ENCODE data around the gene FNIP2. TPM values are rescaled to one million over a fixed set of nuclear protein-coding genes. Genes with fewer than 3 reads are reported as not detected.
"Not testable (repeated sequence)": the region's sequence is repeated elsewhere in the genome, so short reads cannot be mapped to it uniquely, and the experiment has no call there.

Gene FNIP2
- total RNA-seq, 8 experiments from 2014 or later: 16.2 to 47.4 (median 27.3) TPM

DNA sequence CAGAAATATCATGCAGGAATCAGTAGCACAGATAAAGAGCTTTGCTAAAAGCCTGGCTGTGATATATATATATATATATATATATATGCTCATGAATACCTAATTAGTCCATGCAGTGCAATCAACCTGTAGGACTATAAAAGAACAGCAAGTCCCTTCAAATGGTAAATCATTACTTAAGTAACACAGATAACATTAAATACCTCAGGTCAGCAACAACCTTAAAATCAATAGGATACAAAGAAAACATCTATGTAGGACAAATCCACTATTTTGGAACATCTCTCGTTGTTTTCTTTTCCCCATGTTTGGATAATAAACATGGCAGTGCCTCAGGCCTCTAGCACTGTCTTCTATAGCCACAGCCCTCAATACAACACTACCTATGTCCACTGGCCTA, 106.6 kb downstream of the FNIP2 start:
- 100% methylated on average over 1 of the region's 1 CpG; no CpG with 5 or more reads in 5 of the 10 experiments for WGBS, 10 experiments
- no peak overlapping the region for H3K4me3 ChIP-seq
- H3K27ac ChIP-seq: no peak overlapping the region
- ATAC-seq (replicated peaks in 6 of 8): no peak
- in situ Hi-C loops (cut with MboI; ENCODE audit: low pct_unique_long_range_greater_than_20kb in 2 of 9, low sequenced_read_pairs in 9 of 9, unreplicated experiment in 9 of 9): no loop called here
- H3K4me1 ChIP-seq (replicated peaks in 1 of 2): peaks cover 7 to 12% of the 10 kb centered on the region in 2 donors

DNA sequence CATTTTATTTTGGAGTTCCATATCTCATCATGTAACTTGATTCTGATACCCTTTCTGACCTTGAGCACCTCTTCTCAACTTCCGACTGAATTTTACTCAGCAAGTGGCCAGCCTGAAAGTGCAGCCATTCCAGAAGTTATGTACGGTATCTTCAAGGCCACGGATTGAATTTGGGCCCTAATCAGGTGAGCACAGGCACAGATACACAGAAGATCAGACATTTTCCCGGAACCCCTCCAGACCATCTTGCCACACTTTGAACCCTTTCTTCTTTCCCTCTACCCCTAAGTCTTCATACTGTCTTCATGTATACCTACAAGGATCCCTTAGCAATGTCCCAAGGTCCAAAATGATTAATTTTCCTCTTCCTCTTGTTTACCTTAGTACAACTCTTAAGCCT, 108.2 kb downstream of the FNIP2 start:
- Histone ChIP-seq H3K4me1 (replicated peaks in 1 of 2) (peaks cover 0 to 2% of the 10 kb centered on the region in 2 donors), H3K27ac (no peak overlapping the region), H3K4me3 (no peak overlapping the region)
- in situ Hi-C loops (cut with MboI; ENCODE audit: low pct_unique_long_range_greater_than_20kb in 2 of 9, low sequenced_read_pairs in 9 of 9, unreplicated experiment in 9 of 9): no loop called here
- 80 to 100% (median 96%) methylated on average over 1 to 4 of the region's 4 CpGs; no CpG with 5 or more reads in 1 of the 10 experiments for WGBS, 10 experiments
- no peak for ATAC-seq (replicated peaks in 6 of 8)

DNA sequence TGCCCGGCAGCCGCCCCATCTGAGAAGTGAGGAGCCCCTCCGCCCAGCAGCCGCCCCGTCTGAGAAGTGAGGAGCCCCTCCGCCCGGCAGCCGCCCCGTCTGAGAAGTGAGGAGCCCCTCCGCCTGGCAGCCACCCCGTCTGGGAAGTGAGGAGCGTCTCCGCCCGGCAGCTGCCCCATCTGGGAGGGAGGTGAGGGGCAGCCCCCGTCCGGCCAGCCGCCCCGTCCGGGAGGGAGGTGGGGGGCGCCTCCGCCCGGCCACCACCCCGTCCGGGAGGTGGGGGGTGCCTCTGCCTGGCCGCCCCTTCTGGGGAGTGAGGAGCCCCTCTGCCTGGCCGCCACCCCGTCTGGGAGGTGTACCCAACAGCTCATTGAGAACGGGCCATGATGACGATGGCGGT, 113.3 kb downstream of the FNIP2 start:
- H3K4me3 ChIP-seq; H3K4me1 ChIP-seq (replicated peaks in 1 of 2); H3K27ac ChIP-seq; in situ Hi-C loops (cut with MboI; ENCODE audit: low pct_unique_long_range_greater_than_20kb in 2 of 9, low sequenced_read_pairs in 9 of 9, unreplicated experiment in 9 of 9); ATAC-seq (replicated peaks in 6 of 8): not testable (repeated sequence)
- no CpG with 5 or more reads among the region's 30 CpGs for WGBS, 10 experiments

DNA sequence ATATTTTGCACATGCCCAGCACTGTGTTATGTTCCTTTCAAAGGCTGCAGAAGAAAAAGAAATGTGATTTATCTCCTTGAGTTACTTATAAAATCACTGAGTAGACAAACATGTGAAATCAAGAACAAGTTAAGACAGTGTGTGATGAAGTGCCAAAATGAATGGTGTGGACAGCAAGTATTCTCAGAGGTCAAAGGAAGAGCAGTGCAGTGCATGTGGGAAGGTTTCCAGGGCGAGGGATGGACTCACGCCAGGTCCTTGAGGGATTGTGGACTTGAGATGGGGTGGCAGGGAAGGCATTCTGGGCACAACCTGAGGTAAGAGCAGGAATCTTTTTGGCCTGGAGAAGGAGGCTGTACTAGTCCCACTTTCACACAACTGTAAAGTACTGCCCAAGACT, 115.5 kb downstream of the FNIP2 start:
- peaks cover 0 to 1% of the 10 kb centered on the region in 2 donors for H3K4me1 ChIP-seq (replicated peaks in 1 of 2)
- ATAC-seq (replicated peaks in 6 of 8): peak in 1 of 8 experiments; percentile 52
- in situ Hi-C loops (cut with MboI; ENCODE audit: low pct_unique_long_range_greater_than_20kb in 2 of 9, low sequenced_read_pairs in 9 of 9, unreplicated experiment in 9 of 9): no loop called here
- H3K27ac ChIP-seq: no peak overlapping the region
- WGBS, 10 experiments: 72 to 100% (median 100%) methylated on average over 1 to 2 of the region's 2 CpGs; no CpG with 5 or more reads in 5 of the 10 experiments
- H3K4me3 ChIP-seq: no peak overlapping the region

DNA sequence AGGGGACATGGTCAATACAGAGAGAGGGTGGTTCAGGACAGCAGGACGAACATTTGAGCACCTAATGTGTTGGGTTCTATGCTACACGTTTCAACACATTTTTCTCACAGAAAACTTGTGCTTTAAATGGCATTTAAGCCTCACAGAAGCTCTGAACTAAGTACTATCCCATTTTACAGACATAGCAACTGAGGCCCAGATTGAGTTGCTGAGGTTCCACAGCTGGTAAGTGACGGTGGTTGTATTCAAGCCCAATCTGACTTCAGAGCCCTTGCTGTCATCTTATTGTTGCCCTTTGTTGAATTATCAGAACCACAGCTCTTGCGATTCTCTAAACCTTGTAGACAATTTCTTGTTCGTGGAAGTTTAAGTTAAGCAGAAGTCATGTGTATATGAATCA, 116.7 kb downstream of the FNIP2 start:
- H3K4me3 ChIP-seq: no peak overlapping the region
- H3K4me1 ChIP-seq (replicated peaks in 1 of 2): peaks cover 0 to 3% of the 10 kb centered on the region in 2 donors
- in situ Hi-C loops (cut with MboI; ENCODE audit: low pct_unique_long_range_greater_than_20kb in 2 of 9, low sequenced_read_pairs in 9 of 9, unreplicated experiment in 9 of 9): no loop called here
- H3K27ac ChIP-seq: no peak overlapping the region
- 78 to 100% (median 92%) methylated on average over 1 to 4 of the region's 5 CpGs; no CpG with 5 or more reads in 1 of the 10 experiments for WGBS, 10 experiments
- ATAC-seq (replicated peaks in 6 of 8): no peak

DNA sequence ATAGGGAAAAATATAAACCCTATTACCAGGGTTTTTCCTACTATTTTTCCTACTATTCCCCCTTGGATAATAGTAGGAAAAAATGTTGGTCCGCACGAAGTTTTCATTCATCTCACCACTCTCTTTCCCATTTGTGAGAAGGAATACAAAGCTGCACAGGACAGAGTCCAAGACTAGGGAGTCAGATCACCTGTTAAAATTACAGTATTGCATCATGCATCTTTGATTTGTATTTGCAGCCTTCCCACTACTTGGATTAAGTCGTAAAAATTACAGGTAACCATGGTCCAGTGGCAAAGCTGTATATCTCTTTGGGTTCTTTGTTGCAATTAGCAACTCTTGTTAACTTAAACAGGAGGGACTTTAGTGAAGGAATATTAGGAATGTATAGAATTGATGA, 121.5 kb downstream of the FNIP2 start:
- in situ Hi-C loops (cut with MboI; ENCODE audit: low pct_unique_long_range_greater_than_20kb in 2 of 9, low sequenced_read_pairs in 9 of 9, unreplicated experiment in 9 of 9): no loop called here
- no peak overlapping the region for H3K4me3 ChIP-seq
- ATAC-seq (replicated peaks in 6 of 8): no peak
- WGBS, 10 experiments: 83 to 100% (median 94%) methylated on average over 1 to 3 of the region's 3 CpGs
- H3K27ac ChIP-seq: no peak overlapping the region
- H3K4me1 ChIP-seq (replicated peaks in 1 of 2): peaks cover 0 to 3% of the 10 kb centered on the region in 2 donors

DNA sequence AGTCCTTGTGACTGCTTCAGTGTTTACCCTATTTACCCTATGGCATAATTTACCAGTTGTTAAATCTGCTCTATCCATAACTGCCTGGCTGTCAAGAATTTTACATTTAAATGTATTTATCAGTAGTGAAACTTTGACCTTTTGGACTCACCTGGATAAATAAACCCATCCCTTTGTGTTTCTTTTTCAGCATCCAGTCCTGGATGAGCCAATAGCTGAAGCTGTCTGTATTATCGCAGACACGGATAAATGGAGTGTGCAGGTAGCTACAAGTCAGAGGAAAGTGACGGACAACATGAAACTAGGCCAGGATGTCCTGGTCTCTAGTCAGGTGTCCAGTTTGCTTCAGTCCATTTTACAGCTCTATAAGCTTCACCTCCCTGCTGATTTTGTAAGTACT, 122.4 kb downstream of the FNIP2 start:
- Histone ChIP-seq H3K27ac (no peak overlapping the region), H3K4me1 (replicated peaks in 1 of 2) (peaks cover 0 to 3% of the 10 kb centered on the region in 2 donors), H3K4me3 (no peak overlapping the region)
- in situ Hi-C loops (cut with MboI; ENCODE audit: low pct_unique_long_range_greater_than_20kb in 2 of 9, low sequenced_read_pairs in 9 of 9, unreplicated experiment in 9 of 9): no loop called here
- no peak for ATAC-seq (replicated peaks in 6 of 8)
- WGBS, 10 experiments: 100% methylated on average over 1 to 3 of the region's 3 CpGs; no CpG with 5 or more reads in 2 of the 10 experiments

DNA sequence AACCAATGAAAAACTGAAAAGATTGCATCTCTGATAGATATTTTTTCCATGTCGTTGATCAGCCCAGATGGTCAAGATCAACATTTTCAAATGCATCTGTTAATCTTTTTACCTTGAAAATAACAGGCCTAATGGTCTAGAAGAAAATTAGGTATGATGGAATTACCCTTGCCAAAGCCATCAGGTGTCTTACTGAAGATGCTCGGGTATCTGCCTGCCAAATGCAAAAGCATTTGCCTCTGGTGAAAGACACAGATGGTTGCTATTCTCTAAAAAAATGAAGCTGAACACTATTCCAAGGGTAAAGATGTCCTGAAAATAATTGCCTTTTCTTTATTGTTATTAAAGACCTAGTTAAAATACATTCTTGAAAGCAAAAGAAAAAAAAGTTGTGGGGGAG, 126.0 kb downstream of the FNIP2 start:
- 50 to 100% (median 100%) methylated on average over 1 to 2 of the region's 2 CpGs; no CpG with 5 or more reads in 1 of the 10 experiments for WGBS, 10 experiments
- Histone ChIP-seq H3K4me3 (no peak overlapping the region), H3K4me1 (replicated peaks in 1 of 2) (no peaks in the 10 kb centered on the region), H3K27ac (no peak overlapping the region)
- ATAC-seq (replicated peaks in 6 of 8): no peak
- in situ Hi-C loops (cut with MboI; ENCODE audit: low pct_unique_long_range_greater_than_20kb in 2 of 9, low sequenced_read_pairs in 9 of 9, unreplicated experiment in 9 of 9): no loop called here

DNA sequence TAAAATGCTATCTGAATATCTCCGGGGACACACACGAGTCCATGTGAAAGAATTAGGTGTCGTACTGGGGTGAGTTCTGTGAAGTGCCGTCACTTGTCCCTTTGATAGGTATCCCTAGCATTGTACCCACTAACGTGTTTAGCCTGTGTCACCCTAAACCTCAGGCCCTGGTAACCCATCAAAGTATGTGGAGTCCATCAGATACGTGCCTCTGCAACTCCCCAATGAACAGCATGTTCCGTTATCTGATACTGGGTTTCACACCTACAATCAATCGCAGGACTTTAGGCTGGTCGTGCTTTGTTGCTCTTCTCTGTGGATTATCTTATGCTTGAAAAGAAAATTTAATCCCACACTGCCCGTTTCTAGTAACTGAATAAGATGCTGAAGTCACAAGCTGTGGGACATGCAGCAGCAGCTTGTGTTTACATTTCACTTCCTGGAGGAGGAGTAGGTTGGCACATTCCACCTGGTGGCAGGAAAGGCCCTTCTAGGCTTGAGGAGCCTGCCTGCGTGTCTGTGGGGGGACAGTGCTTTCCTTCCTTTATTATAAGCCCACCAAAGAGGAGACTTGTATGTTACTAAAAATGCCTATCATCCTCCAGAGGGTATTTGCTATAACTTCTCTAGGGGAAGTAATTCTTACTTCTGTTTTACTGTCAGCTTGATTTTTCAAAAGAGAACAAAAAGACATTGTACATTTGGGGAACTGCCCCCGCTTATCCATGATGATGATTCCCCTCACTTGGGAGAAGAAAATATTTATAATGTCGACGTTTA, 127.2 kb downstream of the FNIP2 start:
- WGBS, 10 experiments: 71 to 100% (median 89%) methylated on average over 3 to 13 of the region's 14 CpGs
- in situ Hi-C loops (cut with MboI; ENCODE audit: low pct_unique_long_range_greater_than_20kb in 2 of 9, low sequenced_read_pairs in 9 of 9, unreplicated experiment in 9 of 9): no loop called here
- no peak overlapping the region for H3K4me3 ChIP-seq
- H3K27ac ChIP-seq: no peak overlapping the region
- ATAC-seq (replicated peaks in 6 of 8): peak in 1 of 8 experiments; percentile 63
- H3K4me1 ChIP-seq (replicated peaks in 1 of 2): no peaks in the 10 kb centered on the region

DNA sequence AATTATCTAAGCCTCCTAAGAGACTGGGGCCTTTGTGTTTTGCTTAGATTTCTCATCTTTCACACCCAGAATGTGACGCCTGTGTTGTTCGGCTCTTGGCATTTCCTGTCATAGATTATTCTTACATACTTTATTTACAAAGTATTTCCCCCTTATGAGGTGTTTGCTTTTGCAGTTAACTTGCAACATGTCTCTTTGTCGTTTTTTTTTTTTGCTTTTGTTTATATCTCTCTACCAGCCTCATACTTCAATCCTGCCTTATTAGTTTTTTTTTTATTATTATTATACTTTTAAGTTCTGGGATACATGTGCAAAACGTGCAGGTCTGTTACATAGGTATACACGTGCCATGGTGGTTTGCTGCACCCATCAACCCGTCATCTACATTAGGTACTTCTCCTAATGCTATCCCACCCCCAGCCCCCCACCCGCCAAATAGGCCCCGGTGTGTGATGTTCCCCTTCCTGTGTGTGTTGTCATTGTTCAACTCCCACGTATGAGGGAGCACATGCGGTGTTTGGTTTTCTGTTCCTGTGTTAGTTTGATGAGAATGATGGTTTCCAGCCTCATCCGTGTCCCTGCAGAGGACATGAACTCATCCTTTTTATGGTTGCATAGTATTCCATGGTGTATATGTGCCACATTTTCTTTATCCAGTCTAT, 127.9 kb downstream of the FNIP2 start:
- H3K27ac ChIP-seq; H3K4me3 ChIP-seq; ATAC-seq (replicated peaks in 6 of 8); in situ Hi-C loops (cut with MboI; ENCODE audit: low pct_unique_long_range_greater_than_20kb in 2 of 9, low sequenced_read_pairs in 9 of 9, unreplicated experiment in 9 of 9); H3K4me1 ChIP-seq (replicated peaks in 1 of 2): not testable (repeated sequence)
- WGBS, 10 experiments: 50 to 97% (median 88%) methylated on average over 2 to 7 of the region's 11 CpGs

DNA sequence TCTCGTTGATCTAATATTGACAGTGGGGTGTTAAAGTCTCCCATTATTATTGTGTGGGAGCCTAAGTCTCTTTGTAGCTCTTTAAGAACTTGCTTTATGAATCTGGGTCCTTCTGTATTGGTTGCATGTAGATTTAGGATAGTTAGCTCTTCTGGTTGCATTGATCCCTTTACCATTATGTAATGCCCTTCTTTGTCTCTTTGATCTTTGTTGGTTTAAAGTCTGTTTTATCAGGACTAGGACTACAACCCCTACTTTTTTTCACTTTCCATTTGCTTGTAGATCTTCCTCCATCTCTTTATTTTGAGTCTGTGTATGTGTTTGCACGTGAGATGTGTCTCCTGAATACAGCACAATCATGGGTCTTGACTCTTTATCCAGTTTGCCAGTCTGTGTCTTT, 131.6 kb downstream of the FNIP2 start:
- H3K27ac ChIP-seq; in situ Hi-C loops (cut with MboI; ENCODE audit: low pct_unique_long_range_greater_than_20kb in 2 of 9, low sequenced_read_pairs in 9 of 9, unreplicated experiment in 9 of 9); ATAC-seq (replicated peaks in 6 of 8); H3K4me1 ChIP-seq (replicated peaks in 1 of 2); H3K4me3 ChIP-seq: not testable (repeated sequence)
- 86 to 100% (median 100%) methylated on average over 1 to 2 of the region's 2 CpGs; no CpG with 5 or more reads in 2 of the 10 experiments for WGBS, 10 experiments

DNA sequence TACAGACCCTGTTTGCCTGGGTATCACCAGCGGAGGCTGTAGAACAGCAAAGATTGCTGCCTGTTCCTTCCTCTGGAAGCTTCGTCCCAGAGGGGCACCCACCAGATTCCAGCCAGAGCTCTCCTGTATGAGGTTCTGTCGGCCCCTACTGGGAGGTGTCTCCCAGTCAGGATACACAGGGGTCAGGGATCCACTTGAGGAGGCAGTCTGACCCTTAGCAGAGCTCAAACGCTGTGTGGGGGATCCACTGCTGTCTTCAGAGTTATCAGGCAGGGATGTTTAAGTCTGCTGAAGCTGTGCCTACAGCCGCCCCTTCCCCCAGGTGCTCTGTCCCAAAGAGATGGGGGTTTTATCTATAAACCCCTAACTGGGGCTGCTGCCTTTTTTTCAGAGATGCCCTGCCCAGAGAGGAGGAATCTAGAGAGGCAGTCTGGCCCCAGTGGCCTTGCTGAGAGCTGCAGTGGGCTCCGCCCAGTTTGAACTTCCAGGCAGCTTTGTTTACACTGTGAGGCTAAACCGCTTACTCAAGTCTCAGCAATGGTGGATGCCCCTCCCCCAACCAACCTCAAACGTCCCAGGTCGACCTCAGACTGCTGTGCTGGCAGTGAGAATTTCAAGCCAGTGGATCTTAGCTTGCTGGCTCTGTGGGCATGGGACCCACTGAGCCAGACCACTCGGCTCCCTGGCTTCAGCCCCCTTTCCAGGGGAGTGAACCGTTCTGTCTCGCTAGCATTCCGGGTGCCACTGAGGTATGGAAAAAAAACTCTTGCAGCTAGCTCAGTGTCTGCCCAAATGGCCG, 133.7 kb downstream of the FNIP2 start:
- H3K4me3 ChIP-seq; H3K27ac ChIP-seq; in situ Hi-C loops (cut with MboI; ENCODE audit: low pct_unique_long_range_greater_than_20kb in 2 of 9, low sequenced_read_pairs in 9 of 9, unreplicated experiment in 9 of 9); H3K4me1 ChIP-seq (replicated peaks in 1 of 2): not testable (repeated sequence)
- 53 to 100% (median 91%) methylated on average over 2 to 11 of the region's 14 CpGs; no CpG with 5 or more reads in 3 of the 10 experiments for WGBS, 10 experiments
- ATAC-seq (replicated peaks in 6 of 8): peak; percentile 39 to 82 (median 68)

DNA sequence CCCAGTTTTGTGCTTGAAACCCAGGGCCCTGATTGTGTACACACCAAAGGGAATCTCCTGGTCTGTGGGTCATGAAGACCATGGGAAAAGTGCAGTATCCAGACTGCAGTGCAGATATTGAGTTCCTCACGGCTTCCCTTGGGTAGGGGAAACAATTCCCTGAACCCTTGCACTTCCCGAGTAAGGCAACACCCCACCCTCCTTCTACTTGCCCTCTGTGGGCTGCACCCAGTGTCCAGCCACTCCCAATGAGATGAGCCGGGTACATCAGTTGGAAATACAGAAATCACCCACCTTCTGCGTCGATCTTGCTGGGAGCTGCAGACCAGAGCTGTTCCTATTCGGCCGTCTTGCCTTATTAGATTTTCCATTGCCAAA, 134.2 kb downstream of the FNIP2 start:
- Histone ChIP-seq H3K4me3 (no peak overlapping the region), H3K4me1 (replicated peaks in 1 of 2) (peaks cover 7% of the 10 kb centered on the region in 2 donors), H3K27ac (no peak overlapping the region)
- 94 to 100% (median 99%) methylated on average over 1 to 7 of the region's 7 CpGs; no CpG with 5 or more reads in 5 of the 10 experiments for WGBS, 10 experiments
- no peak for ATAC-seq (replicated peaks in 6 of 8)
- in situ Hi-C loops (cut with MboI; ENCODE audit: low pct_unique_long_range_greater_than_20kb in 2 of 9, low sequenced_read_pairs in 9 of 9, unreplicated experiment in 9 of 9): no loop called here
